B cell (primary cell): Measurements from ENCODE around the gene TRIO. TPM values are rescaled to one million over a fixed set of nuclear protein-coding genes. Genes with fewer than 3 reads are reported as not detected.

Experiments
- ATAC-seq: fragments of 200-7000 bp; cut with Tn5 transposase; one replicate; pipeline ENCODE4 v1.10.0; 2021; ENCODE audit warnings: low read depth, mild to moderate bottlenecking, moderate number of reproducible peaks, moderate library complexity
- CTCF ChIA-PET: fragments of 350-600 bp; sonication (Branson Sonifier 250); formaldehyde crosslinking; loops from one replicate; lab custom pipeline; 2021; ENCODE audit warnings: antibody characterized with exemption, inconsistent platforms; lab: Charles Lee
- POLR2A ChIA-PET: fragments of 350-600 bp; sonication (Branson Sonifier 250); formaldehyde crosslinking; loops from one replicate; lab custom pipeline; 2021; ENCODE audit warnings: antibody characterized with exemption; lab: Charles Lee
- DNase-seq: peaks from one replicate; pipeline ENCODE4 v3.0.0; 2013
- H2AFZ ChIP-seq: 2 replicates; pipeline ENCODE4 v1.6.1; 2012; ENCODE audit warnings: mild to moderate bottlenecking, low read depth, low read length; ENCODE audit not compliant: insufficient read depth, poor library complexity, severe bottlenecking
- H3K27ac ChIP-seq, 2 donors: 1 replicate in 1 of 2; 2 replicates in 1 of 2; pipeline ENCODE4 v1.5.1; 2012 to 2013; ENCODE audit warnings: low read length in 2 of 2, mild to moderate bottlenecking in 2 of 2, moderate library complexity in 1 of 2
- H3K27me3 ChIP-seq, 4 experiments: fragments of 200-600 bp in 1 of 4; sonication (generic) in 1 of 4; replicated peaks in 1 of 4; 1 replicate in 2 of 4; 2 replicates in 2 of 4; pipeline versions ENCODE4 v1.6.1 to v1.7.0; 2013 to 2016; ENCODE audit warnings: low read length in 3 of 4, mild to moderate bottlenecking in 2 of 4, mixed read lengths in 1 of 4, moderate library complexity in 1 of 4; ENCODE audit not compliant: insufficient read depth in 4 of 4, control insufficient read depth in 3 of 4; ENCODE audit errors: control extremely low read depth in 1 of 4
- H3K36me3 ChIP-seq, 2 experiments: replicated peaks in 1 of 2; 1 replicate in 1 of 2; 2 replicates in 1 of 2; pipeline versions ENCODE4 v1.6.1 to v1.7.1; 2013; ENCODE audit warnings: low read length in 1 of 2; ENCODE audit not compliant: insufficient read depth in 2 of 2, control insufficient read depth in 1 of 2; ENCODE audit errors: control extremely low read depth in 1 of 2, extremely low read depth in 1 of 2
- H3K4me1 ChIP-seq, 2 donors: fragments of 200-600 bp in 1 of 2; sonication (generic) in 1 of 2; 1 replicate in 1 of 2; 2 replicates in 1 of 2; pipeline versions ENCODE4 v1.5.1 to v1.6.1; 2013 to 2017; ENCODE audit warnings: low read length in 2 of 2; ENCODE audit not compliant: control insufficient read depth in 2 of 2, insufficient read depth in 2 of 2
- H3K4me2 ChIP-seq: replicated peaks from 2 replicates; pipeline ENCODE3; 2012; ENCODE audit warnings: mild to moderate bottlenecking, low read depth, low read length; ENCODE audit not compliant: poor library complexity, severe bottlenecking
- H3K4me3 ChIP-seq, 5 experiments: fragments of 200-600 bp in 1 of 5; sonication (generic) in 1 of 5; 1 replicate in 3 of 5; 2 replicates in 2 of 5; pipeline versions ENCODE4 v1.5.1 to v1.7.0; 2011 to 2016; ENCODE audit warnings: low read length in 4 of 5, mild to moderate bottlenecking in 4 of 5, low read depth in 2 of 5, control low read depth in 1 of 5, moderate library complexity in 1 of 5; ENCODE audit not compliant: insufficient read depth in 1 of 5; ENCODE audit errors: control extremely low read depth in 1 of 5, extremely low read depth in 1 of 5
- H3K79me2 ChIP-seq: fragments of 200-600 bp; sonication (generic); one replicate; pipeline ENCODE4 v1.6.0; 2016; ENCODE audit warnings: low read length; ENCODE audit not compliant: control insufficient read depth, insufficient read depth
- H3K9ac ChIP-seq: fragments of 200-600 bp; sonication (generic); 2 replicates; pipeline ENCODE4 v1.6.1; 2017; ENCODE audit warnings: mild to moderate bottlenecking, low read length, moderate library complexity
- H3K9me3 ChIP-seq, 3 donors: one replicate each; pipeline versions ENCODE4 v1.6.1 to v1.7.1; 2013; ENCODE audit warnings: low read length in 2 of 3; ENCODE audit not compliant: control insufficient read depth in 2 of 3, insufficient read depth in 1 of 3; ENCODE audit errors: control extremely low read depth in 1 of 3
- H4K20me1 ChIP-seq: 2 replicates; pipeline ENCODE4 v1.6.0; 2012; ENCODE audit warnings: mild to moderate bottlenecking, low read length; ENCODE audit not compliant: insufficient read depth, control insufficient read depth, poor library complexity, severe bottlenecking
- H3K27ac Mint-ChIP-seq: one replicate; pipeline ENCODE4 v1.8.0; 2021; ENCODE audit warnings: mixed read lengths
- H3K27me3 Mint-ChIP-seq: one replicate; pipeline ENCODE4 v1.8.0; 2021; ENCODE audit warnings: mixed read lengths
- H3K4me1 Mint-ChIP-seq: one replicate; pipeline ENCODE4 v1.8.0; 2021; ENCODE audit warnings: mixed read lengths
- H3K4me3 Mint-ChIP-seq: one replicate; pipeline ENCODE4 v1.8.0; 2021; ENCODE audit warnings: mixed read lengths
- H3K9me3 Mint-ChIP-seq: one replicate; pipeline ENCODE4 v1.8.0; 2022; ENCODE audit warnings: mixed read lengths; ENCODE audit not compliant: insufficient read depth
- CTCF ChIP-seq: fragments of 200-600 bp; IDR thresholded peaks from one replicate; pipeline ENCODE4 v1.8.0; 2022; ENCODE audit warnings: antibody characterized with exemption, mild to moderate bottlenecking
- EZH2 ChIP-seq: IDR thresholded peaks from 2 replicates; pipeline ENCODE4 v1.6.1; 2012; ENCODE audit warnings: borderline replicate concordance, low read depth, mild to moderate bottlenecking, moderate library complexity, low read length; ENCODE audit not compliant: insufficient read depth, poor library complexity, severe bottlenecking
- WGBS: methylation state at CpG from one replicate; pipeline ENCODE4 v1.1.5; 2013; ENCODE audit warnings: missing lambda C conversion rate; ENCODE audit not compliant: insufficient coverage; 5-methylcytosine and 5-hydroxymethylcytosine counted together
- intact Hi-C: fragments of 100-400 bp; cut with micrococcal nuclease; formaldehyde crosslinking; loops from one replicate; pipeline ENCODE4 v1.10.0; 2022
- polyA plus RNA-seq: library from polyadenylated mRNA; depleted of rRNA; stranded (reverse); fragments of >200 nt; gene quantifications from 2 replicates; pipeline ENCODE4 v1.2.3, GENCODE V29; 2012
- total RNA-seq, 2 donors: library from RNA; stranded (reverse); fragments of 120-200 nt in 1 of 2; gene quantifications; 1 replicate in 1 of 2; 2 replicates in 1 of 2; pipeline versions ENCODE4 v1.2.3 to v1.2.4, GENCODE V29; 2013 to 2022

TRIO gene
- total and polyA plus RNA-seq, 2 donors (not counting 1 experiment from before 2014, with no cell fraction given): 90.5 to 479 TPM

- Histone ChIP-seq H2AFZ (no peak overlapping the region), H3K4me1 (peaks cover 47 to 55% of the 10 kb centered on the region in 2 donors), H3K36me3 (no peaks in the 10 kb centered on the region), H4K20me1 (peaks cover 39% of the 10 kb centered on the region), H3K4me2 (peak overlapping the region; percentile 20), H3K27me3 (no peaks in the 10 kb centered on the region), H3K27ac (no peak overlapping the region), H3K9me3 (no peaks in the 10 kb centered on the region), H3K4me3 (no peak overlapping the region), H3K9ac (no peak overlapping the region), H3K79me2 (peaks cover 96% of the 10 kb centered on the region)
- Mint-ChIP-seq H3K4me3 (peak overlapping the region; percentile 49), H3K4me1 (peaks cover 89% of the 10 kb centered on the region), H3K9me3 (no peaks in the 10 kb centered on the region), H3K27ac (peak overlapping the region; percentile 69), H3K27me3 (no peaks in the 10 kb centered on the region)
- WGBS: 73% methylated on average over 6 of the region's 6 CpGs
- TF ChIP-seq CTCF (no peak), EZH2 (no peak)
- ChIA-PET POLR2A (no interaction called here), CTCF (no interaction called here)
- DNase-seq (no peak), ATAC-seq (no peak)
- intact Hi-C loops: loop anchor here (1.0 kb wide), 1 partner anchor 11 kb away; no protein-coding TSS in a partner anchor
These were observed 80.2 kb downstream of the TRIO start for GRCh38 chr5:14223372-14223771.

GRCh38 chr5:14225173-14225834, 82.2 kb downstream of the TRIO start:
- DNase-seq: no peak
- Histone ChIP-seq H3K36me3 (no peaks in the 10 kb centered on the region), H3K4me2 (no peak overlapping the region), H3K4me3 (no peak overlapping the region), H3K9me3 (no peaks in the 10 kb centered on the region), H3K4me1 (peaks cover 28 to 38% of the 10 kb centered on the region in 2 donors), H4K20me1 (peaks cover 53% of the 10 kb centered on the region), H2AFZ (no peak overlapping the region), H3K9ac (no peak overlapping the region), H3K27ac (peak overlapping the region in 1 of 2 donors; percentile 35), H3K79me2 (peaks cover 95% of the 10 kb centered on the region), H3K27me3 (no peaks in the 10 kb centered on the region)
- ChIA-PET POLR2A (interaction anchor here (0.7 kb wide), 1 partner anchor 69 kb away, joined by 4 read pairs; no protein-coding TSS in a partner anchor), CTCF (interaction anchor here (1.4 kb wide), 1 partner anchor 16 kb away, joined by 3 read pairs; no protein-coding TSS in a partner anchor)
- no peaks in the 10 kb centered on the region for H3K9me3 Mint-ChIP-seq
- TF ChIP-seq CTCF (no peak), EZH2 (no peak)
- H3K4me1 Mint-ChIP-seq: peaks cover 82% of the 10 kb centered on the region
- intact Hi-C loops: no loop called here
- 40% methylated on average over 1 of the region's 3 CpGs for WGBS
- H3K27me3 Mint-ChIP-seq: no peaks in the 10 kb centered on the region
- ATAC-seq: no peak
- peak overlapping the region; percentile 69 for H3K27ac Mint-ChIP-seq
- peak overlapping the region; percentile 12 for H3K4me3 Mint-ChIP-seq
